ENCODE data around the gene CKLF.
"Not testable (repeated sequence)": the region's sequence is repeated elsewhere in the genome, so short reads cannot be mapped to it uniquely, and the experiment has no call there.

CKLF gene

GRCh38 chr16:66599726-66600125, 47.4 kb downstream of the CKLF start:
- no peak for DNase-seq

GRCh38 chr16:66600477-66600876, 48.1 kb downstream of the CKLF start:
- no peak for DNase-seq

- DNase-seq: no peak
Observed at GRCh38 chr16:66601471-66601870, 49.1 kb downstream of the CKLF start.

- peak; percentile 49 for DNase-seq
Observed at GRCh38 chr16:66603537-66604375, 51.4 kb downstream of the CKLF start.

DNA sequence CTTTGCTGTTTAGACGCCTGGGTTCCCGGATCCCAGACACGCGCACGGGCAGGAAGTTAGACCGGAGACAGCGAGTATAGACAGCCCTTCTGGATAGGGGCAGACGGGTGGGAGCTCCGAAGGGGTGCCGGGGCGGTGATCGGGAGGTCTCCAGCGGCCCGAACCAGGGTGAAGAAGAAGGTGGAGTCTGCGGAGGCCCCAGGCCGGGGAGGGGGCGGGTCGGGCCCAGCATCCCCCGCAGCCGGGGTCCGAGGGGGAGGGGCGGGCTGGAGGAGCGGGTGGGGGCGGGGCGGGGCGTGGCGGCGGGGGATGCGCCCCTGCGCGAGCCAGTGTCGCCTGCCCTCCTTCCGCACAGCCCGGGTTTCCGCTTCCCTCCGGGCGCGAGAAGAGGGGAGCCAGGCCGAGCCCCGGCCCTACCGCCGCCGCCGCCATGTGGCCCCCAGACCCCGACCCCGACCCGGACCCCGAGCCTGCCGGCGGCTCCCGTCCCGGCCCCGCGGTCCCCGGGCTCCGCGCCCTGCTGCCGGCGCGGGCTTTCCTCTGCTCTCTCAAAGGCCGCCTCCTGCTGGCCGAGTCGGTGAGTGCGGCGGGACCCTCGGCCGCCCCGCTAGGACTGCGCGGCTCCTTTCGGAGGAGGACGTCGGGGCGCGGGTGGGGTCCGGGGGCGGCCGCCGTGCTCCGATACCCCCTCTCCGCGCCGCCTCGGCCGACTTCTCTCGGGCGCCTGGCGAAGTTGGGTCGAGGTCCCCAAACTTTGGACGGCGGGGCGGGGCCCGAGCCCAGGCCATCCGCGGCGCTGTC, 52.2 kb downstream of the CKLF start, which contains the start of gene CMTM3:
TSS of gene CMTM3 (plus strand) at position 329 of the 801 bp plus-strand sequence. CDS start at position 431, 102 bp downstream.
- peak; percentile 66 for DNase-seq

- DNase-seq: no peak
Observed at GRCh38 chr16:66605177-66605978, 53.0 kb downstream of the CKLF start.

DNA sequence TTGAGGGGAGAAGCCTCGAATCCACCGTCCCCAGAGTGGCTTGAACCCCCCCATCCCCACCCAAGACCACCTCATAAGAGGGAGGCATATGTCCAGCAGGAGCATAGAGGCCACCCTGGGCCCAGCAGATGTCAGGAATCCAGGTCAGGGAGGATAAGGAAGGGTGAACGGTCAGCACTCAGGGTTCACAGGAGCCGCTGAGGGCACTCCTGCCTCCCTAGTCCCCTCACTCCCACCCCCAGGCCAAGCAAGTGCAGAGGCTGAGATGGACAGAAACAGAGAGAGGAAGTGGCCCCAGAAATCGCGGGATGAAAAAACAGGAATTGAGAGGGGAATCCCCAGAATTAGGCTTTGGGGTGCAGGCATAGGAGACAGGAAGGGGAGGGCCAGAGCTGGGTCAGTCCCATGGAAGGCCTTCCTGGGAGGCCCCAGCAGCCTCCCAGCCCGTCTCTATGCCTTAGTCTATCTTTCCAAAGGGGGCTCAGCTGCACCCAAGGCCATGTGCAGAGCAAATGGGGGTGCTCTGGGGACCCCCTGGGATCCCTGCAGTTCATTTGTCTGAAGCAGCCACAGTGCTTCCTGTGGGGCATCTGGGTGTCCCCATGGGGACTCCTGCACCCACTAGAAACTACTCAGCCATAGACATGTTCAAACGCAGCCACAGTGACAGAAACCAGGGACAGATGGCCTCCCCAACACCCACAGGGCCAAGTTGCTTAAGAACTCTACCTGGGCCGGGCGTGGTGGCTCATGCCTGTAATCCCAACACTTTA, 53.8 kb downstream of the CKLF start:
- DNase-seq: no peak

- peak; percentile 89 for DNase-seq
Observed at GRCh38 chr16:66608241-66609138, 56.1 kb downstream of the CKLF start.

DNA sequence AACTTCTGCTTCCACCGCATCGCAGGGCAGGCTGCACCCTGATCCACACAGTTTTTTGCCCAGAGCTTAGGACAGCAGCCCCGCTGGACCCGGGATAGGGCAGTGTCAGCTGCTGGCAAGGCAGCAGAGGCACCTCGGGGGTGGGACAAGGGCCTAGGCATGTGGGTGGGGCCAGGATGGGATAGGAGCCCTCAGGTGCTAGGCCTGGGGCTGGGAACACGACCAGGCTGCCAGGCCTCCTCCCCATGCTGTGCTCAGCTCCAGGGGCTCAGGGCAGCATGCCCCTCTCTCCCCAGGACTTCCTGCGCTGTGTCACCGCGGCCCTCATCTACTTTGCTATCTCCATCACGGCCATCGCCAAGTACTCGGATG, 56.7 kb downstream of the CKLF start:
- DNase-seq: no peak

GRCh38 chr16:66610111-66610820, 57.9 kb downstream of the CKLF start:
- no peak for DNase-seq

GRCh38 chr16:66611911-66612310, 59.5 kb downstream of the CKLF start:
- not testable (repeated sequence) for DNase-seq

GRCh38 chr16:66612422-66612821, 60.0 kb downstream of the CKLF start:
- no peak for DNase-seq

DNA sequence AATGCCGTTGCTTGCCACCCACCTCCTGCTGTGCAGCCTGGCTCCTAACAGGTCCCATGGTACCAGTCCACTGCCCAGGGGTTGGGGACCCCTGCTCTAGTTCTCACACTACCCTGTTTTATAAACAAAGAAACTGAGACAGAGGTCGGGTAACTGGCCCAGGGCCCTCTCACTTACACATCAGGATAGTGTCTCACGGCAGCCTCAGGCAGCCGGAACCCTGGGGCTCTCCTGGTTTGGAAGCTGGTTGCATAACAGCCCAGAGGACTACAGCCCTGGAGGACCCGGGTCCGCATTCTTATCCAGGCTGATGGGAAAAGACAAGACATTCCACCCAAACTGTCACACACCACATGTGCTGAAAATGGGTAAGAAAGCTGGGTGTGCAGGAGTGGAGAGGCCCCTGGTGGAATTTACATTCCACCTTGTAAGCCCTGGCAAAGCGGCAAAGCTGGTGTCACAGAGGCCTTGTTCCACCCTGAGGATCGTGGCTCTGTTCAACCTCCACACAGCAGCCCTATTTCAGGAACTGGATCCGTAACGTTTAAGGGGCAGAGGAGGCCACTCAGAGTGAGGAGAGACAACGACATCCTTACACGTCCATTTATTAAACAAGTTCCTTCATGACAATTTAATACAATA, 61.9 kb downstream of the CKLF start:
- no peak for DNase-seq
